Measurements from ENCODE around the gene NT5M.
"Not testable (repeated sequence)": the region's sequence is repeated elsewhere in the genome, so short reads cannot be mapped to it uniquely, and the experiment has no call there.

The NT5M gene

GRCh38 chr17:17303010-17303846 lies at the start of gene NT5M:
Gene NT5M, plus strand, starts transcription at chr17:17303373. Its CDS starts 178 bp downstream, at chr17:17303551.
- DNase-seq: peak; percentile 70

GRCh38 chr17:17253406-17253805 lies 49.8 kb upstream of the NT5M start:
- no peak for DNase-seq

GRCh38 chr17:17254036-17254435 lies 49.1 kb upstream of the NT5M start:
- DNase-seq: no peak

- not testable (repeated sequence) for DNase-seq
Observed at GRCh38 chr17:17255689-17256088, 47.5 kb upstream of the NT5M start.

- DNase-seq: no peak
Observed at GRCh38 chr17:17256316-17256715, 46.9 kb upstream of the NT5M start.

- no peak for DNase-seq
Observed at GRCh38 chr17:17258011-17258410, 45.2 kb upstream of the NT5M start.

GRCh38 chr17:17258998-17259397 lies 44.2 kb upstream of the NT5M start:
- no peak for DNase-seq

GRCh38 chr17:17264430-17264829 lies 38.7 kb upstream of the NT5M start:
- DNase-seq: no peak

GRCh38 chr17:17269926-17270773 lies 33.0 kb upstream of the NT5M start:
- DNase-seq: no peak

- no peak for DNase-seq
Observed at GRCh38 chr17:17275971-17276370, 27.2 kb upstream of the NT5M start.

- not testable (repeated sequence) for DNase-seq
Observed at GRCh38 chr17:17277431-17277830, 25.7 kb upstream of the NT5M start.

GRCh38 chr17:17279316-17279715 lies 23.9 kb upstream of the NT5M start:
- DNase-seq: no peak

GRCh38 chr17:17280613-17281549 lies 22.3 kb upstream of the NT5M start, which contains the start of gene COPS3:
Gene COPS3, minus strand, starts transcription at chr17:17281246. Its CDS starts 60 bp downstream, at chr17:17281186.
- DNase-seq: peak; percentile 97

GRCh38 chr17:17285951-17286350 lies 17.2 kb upstream of the NT5M start:
- DNase-seq: no peak

GRCh38 chr17:17289086-17289485 lies 14.1 kb upstream of the NT5M start:
- no peak for DNase-seq

GRCh38 chr17:17289701-17290100 lies 13.5 kb upstream of the NT5M start:
- no peak for DNase-seq

GRCh38 chr17:17295141-17295540 lies 8.0 kb upstream of the NT5M start:
- DNase-seq: no peak

- DNase-seq: no peak
Observed at GRCh38 chr17:17297217-17297616, 6.0 kb upstream of the NT5M start.

- DNase-seq: peak; percentile 77
Observed at GRCh38 chr17:17298108-17298507, 5.1 kb upstream of the NT5M start.

- DNase-seq: peak; percentile 59
Observed at GRCh38 chr17:17300624-17301568, 2.3 kb upstream of the NT5M start.

GRCh38 chr17:17301659-17302058 lies 1.5 kb upstream of the NT5M start:
- DNase-seq: not testable (repeated sequence)
